ENCODE data around the gene EPHB4.
"Not testable (repeated sequence)": the region's sequence is repeated elsewhere in the genome, so short reads cannot be mapped to it uniquely, and the experiment has no call there.

EPHB4 gene

DNA sequence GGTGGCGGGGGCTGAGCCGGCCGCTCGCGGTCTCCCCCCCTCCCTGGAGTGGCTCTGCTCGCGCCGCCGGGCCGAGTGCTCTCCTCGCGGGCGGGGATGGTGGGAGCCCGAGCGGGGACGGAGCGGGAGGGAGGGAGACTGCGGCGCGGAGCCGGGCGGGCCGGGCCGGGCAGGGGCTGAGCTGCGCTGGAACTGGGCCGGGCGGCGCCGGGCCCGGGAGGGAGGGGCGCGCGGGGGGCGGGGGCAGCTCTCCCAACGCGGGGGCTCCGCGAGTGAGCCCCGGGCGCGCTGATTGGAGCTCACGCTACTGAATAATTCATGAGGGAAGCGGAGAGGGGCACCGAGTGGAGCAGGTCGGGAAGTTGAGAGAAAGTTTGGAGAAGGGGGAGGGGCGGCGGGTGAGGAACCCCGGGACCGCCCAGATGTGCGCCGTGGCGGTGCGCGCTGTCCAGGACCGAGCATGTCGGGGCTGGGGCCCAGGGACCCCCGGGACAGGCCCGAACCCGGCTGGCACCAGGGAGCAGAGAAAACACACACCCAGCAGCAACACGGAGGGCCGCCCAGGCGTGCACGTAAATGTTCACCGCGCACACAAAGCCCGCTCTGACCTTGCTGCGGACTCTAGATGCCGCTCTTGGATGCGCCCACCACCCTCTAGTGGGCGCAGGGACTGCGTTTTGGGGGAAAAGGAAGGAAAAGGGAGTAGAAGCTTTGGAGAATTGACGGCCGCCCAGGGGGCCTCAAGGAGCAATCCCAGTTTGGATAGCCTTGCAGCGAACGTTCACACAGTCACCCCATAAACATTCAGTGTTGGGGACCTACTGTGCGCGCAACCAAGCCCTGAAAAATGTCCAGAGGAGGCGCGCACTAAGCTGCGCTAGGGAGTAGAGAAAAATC lies at the start of gene EPHB4:
TSS of gene EPHB4 (minus strand) at position 194 of the 897 bp plus-strand sequence. CDS start 493 bp downstream, outside the sequence.
- DNase-seq (ENCODE audit: low read depth, low spot score) = no peak

DNA sequence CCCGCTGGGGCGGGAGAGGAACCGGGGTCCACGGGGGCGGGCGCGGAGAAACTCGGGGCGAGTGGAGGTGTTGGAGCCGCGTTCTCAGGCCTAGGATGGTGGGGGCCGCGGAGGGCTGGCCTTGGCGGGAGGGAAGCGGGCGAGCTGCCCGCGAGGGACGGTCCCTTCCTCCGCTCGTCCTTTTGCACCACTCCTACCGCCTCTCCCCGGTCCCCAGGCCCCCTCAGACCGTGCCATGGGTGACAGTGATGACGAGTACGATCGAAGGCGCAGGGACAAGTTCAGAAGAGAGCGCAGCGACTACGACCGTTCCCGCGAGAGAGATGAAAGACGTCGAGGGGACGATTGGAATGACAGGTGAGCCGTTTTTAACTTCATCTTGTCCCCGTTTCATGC lies 48.0 kb upstream of the EPHB4 start:
- DNase-seq (ENCODE audit: low read depth, low spot score) = no peak

DNA sequence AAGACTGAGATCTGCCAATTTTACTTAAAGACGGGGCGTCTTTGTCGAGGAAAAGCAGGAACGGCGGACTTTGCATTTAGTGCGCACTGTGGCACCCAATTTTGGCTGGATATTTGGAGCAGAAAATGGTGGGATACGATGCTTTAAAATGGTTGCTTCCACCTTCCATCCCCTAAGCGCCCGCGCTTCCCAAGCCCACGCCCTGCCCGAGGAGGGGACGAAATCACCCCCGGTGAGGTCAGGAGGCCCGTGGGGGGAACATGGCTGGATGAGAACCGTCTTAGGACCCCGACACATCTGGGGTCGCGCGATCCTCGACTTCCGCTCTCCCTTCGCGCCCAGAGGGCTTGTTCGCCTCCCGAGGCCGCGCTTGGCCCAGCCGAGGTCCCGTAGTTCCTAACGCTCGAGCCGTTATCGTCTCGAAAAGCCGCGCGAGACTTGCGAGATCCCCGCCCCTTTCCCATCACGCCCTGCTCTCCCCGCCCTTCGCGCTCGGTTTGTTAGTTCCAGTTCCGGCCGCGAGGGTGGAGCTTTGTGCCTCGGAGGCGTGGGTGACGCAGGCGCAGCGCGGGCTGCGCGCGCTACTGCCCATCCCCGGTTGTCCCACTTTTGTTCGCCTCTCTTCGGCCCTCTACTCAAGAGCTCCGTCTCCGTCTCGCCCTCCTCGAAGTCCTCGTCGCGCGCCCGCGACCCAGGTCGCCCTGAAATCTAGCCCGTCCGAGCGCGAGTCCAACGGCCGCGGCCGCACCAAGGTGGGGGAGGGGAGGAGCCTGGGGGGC lies 47.4 kb upstream of the EPHB4 start, which contains the start of gene SRRT:
TSS of gene SRRT (plus strand) at position 527 of the 779 bp plus-strand sequence. CDS start 488 bp downstream, outside the sequence.
- DNase-seq (ENCODE audit: low read depth, low spot score) = peak; percentile 98

DNA sequence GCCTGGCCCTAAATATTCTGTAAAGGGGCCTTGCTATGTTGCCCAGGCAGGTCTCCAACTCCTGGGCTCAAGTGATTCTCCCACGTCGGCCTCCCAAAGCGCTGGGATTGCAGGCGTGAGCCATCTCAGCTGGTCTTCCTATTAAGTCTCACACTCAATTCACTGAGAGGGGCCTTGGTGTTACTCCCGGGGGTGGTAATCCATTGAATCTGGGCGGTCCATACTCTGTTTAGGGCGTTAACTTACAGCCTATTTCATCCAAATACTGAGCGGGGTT lies 46.9 kb upstream of the EPHB4 start:
- no peak for DNase-seq (ENCODE audit: low read depth, low spot score)

DNA sequence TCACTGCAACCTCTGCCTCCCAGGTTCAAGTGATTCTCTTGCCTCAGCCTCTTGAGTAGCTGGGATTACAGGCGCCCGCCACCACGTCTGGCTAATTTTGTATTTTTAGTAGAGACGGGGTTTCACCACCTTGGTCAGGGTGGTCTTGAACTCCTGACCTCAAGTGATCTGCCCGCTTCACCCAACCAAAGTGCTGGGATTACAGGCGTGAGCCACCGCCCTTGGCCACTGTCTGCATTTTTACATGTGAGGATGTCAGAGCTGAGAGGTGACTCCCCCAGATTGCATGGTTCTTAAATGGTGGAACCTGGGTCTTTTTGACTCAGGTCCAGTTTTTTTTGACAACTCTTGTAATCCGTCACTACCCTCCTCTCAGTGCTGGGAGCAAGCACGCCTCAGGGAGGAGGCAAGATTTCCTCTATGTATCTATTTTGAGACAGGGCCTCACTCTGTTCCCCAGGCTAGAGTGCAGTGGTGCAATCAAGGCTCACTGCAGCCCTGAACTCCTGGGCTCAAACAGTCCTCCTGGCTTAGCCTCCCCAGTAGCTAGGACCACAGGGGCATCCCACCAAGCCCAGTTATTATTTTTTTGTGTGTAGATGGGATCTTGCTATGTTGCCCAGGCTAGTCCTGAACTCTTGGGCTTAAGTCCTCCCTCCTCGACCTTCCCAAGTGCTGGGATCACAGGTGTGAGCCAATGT lies 46.4 kb upstream of the EPHB4 start:
- DNase-seq (ENCODE audit: low read depth, low spot score) = no peak

DNA sequence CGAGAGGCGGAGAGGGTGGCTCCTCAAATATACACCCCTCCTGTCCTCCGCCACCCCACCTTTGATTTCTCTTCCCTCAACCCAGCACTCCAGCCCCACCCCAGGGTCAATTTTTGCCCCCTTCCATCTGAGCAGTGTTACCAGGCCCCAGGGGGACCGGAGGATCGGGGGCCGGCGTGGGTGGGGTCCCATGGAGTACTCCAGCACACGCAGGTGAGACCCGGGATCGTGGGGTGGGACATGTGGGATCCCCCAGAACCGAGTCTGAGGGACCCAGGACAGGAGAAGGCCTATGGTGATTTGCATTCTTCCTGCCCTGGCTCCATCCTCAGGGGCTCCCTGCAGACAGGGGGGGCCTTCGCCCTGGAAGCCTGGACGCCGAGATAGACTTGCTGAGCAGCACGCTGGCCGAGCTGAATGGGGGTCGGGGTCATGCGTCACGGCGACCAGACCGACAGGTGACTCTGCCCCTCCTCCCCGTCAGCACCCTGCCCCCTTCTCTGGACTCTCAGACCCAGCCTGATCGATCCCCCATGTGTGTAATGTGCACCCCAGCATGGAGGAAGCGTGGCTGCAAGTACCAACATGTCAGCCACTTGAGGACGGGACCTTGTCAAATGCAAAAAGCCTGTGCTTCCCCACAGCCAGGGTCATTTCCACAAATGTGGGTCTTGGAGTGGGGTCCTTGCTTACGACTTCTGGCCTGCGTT lies 40.6 kb upstream of the EPHB4 start:
- DNase-seq (ENCODE audit: low read depth, low spot score) = no peak

DNA sequence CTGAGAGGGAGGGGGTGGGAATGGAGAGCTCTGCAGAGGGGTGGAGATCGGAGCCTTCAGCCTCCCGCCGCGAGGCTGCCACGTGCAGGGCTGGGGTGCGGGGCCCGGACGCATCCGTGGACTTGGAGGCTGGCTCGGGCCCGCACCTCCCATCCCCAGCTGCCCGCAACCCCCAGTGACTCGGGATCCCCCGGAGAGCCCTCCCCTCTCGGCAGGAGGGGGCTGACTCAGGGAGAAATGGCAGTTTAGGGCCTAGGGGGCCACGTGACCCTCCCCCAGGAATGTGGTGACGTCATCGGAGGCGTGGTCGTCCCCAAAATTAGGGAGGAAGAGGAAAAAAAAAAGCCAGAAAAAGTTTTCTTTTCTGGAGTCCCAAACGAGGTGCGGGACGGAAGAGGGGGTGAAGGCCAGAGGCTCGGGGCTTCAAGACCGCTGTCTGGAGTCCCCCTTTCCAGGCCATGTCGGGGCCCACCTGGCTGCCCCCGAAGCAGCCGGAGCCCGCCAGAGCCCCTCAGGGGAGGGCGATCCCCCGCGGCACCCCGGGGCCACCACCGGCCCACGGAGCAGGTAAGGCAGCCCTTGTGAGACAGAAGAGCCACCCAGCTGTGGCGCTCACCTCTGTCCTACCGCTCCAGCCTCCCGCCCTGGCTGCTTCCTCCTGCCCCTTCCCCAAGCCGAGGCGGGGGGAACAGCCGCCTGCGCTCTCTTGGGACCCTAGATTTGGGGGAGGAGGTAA lies 39.9 kb upstream of the EPHB4 start, which contains the start of gene TRIP6:
TSS of gene TRIP6 (plus strand) at position 348 of the 736 bp plus-strand sequence. CDS start at position 459, 111 bp downstream.
- DNase-seq (ENCODE audit: low read depth, low spot score) = no peak

DNA sequence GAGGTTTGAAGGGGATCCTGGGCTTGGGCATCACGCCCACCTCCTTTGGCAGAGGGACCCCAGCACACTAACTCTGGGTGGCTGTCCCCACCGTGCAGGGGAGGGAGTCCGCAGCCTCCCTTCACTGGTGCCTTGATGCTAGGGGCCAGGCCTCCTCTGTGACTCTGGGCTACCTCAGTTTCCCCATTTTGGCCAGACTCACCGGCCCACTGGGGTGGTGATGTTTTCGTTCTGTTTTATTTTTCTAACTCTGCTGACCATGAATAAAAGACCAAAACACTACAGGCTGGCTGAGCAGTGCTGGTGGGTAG lies 39.4 kb upstream of the EPHB4 start:
- DNase-seq (ENCODE audit: low read depth, low spot score) = no peak

DNA sequence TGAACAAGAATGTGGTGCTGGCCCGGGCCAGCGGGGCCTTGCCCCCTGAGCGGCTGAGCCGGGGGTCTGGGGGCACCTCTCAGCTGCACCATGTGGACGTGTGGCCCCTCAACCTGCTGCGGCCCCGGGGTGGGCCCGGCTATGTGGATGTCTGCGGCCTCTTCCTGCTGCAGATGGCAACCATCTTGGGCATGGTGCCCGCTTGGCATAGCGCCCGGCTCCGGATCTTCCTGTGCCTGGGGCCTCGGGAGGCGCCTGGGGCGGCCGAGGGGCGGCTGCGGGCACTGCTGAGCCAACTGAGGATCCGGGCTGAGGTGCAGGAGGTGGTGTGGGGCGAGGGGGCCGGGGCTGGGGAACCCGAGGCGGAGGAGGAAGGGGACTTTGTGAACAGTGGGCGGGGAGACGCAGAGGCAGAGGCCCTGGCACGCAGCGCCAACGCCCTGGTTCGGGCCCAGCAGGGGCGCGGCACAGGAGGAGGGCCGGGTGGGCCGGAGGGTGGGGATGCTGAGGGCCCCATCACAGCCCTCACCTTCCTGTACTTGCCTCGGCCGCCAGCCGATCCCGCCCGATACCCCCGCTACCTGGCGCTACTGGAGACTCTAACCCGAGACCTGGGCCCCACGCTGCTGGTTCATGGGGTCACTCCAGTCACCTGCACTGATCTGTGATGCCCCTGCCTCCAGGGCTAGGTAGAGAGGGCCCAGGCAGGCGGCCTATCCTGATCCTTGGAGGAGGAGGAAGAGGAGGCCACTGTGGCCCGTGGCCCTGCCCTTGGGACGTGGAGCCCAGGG lies 38.8 kb upstream of the EPHB4 start:
- no peak for DNase-seq (ENCODE audit: low read depth, low spot score)

DNA sequence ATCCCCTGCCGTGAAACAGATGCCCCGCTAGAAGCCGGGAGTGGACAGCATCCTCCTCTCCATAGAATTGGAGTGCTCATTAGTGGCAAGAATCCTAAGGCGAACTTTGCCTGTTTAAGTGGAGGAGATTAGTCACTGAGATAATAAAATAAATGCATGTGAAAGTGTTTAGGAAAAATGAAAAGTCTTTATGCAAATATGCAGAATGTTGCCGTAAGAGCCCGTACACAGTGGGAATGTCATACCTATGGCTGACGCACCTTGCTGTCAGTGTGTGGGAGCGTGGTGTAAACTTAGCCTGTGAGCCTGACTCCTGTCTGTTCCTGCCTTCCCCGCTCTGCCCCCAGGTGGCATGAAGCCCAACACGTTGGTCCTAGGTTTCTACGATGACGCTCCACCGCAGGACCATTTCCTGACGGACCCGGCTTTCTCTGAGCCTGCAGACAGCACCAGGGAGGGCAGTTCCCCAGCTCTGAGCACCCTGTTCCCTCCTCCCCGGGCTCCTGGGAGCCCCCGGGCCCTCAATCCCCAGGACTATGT lies 38.1 kb upstream of the EPHB4 start:
- no peak for DNase-seq (ENCODE audit: low read depth, low spot score)

DNA sequence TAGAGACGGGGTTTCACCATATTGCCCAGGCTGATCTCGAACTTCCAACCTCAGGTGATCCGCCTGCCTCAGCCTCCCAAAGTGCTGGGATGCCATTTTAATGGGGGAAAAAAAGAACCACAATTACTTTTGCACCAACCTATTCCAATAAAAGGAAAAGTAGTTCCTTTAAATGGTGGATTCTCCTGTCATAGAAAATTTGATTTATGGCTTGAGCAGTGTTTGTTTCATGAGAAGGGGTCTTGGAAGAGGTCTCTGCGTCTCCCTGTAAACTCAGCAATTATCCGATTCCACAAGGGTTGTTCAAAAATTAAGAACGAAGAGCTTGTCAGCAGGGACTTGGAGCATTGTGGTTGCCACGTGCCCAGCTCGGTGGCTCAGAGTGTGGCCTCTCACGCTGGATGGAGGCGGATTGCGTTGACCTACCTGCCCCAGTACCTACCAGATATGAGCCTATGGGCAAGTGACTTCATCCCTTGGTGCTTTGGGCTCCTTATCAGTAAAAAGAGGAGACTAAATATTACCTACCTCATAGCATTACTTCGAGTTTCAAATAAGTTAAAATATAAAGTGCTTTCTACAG lies 37.0 kb upstream of the EPHB4 start:
- no peak for DNase-seq (ENCODE audit: low read depth, low spot score)

DNA sequence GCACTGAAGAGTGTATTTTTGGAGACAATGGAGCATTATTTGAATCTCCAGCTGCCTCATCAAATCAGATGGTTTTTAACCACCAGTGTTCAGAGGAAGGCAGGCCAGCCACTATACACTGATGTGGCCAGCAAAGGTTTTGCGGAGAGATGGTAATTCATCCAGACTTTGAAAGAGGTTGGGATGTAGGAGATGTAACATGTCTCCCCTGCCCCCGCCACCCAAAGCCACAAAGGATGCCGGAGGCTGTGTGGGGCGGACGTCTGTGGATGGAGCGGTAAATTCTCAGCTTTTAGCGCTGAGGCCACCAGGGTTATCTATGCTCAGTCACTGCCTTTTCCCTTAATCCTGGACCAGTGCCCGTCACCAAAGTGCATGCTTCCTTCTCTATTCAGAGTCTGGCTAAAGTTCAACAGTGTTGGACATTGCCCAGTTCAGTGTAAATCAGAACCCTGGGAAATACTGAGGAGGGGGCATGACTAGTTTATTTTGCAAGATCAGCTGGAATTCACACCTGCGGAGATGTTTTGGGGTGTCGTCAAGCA lies 36.2 kb upstream of the EPHB4 start:
- no peak for DNase-seq (ENCODE audit: low read depth, low spot score)

DNA sequence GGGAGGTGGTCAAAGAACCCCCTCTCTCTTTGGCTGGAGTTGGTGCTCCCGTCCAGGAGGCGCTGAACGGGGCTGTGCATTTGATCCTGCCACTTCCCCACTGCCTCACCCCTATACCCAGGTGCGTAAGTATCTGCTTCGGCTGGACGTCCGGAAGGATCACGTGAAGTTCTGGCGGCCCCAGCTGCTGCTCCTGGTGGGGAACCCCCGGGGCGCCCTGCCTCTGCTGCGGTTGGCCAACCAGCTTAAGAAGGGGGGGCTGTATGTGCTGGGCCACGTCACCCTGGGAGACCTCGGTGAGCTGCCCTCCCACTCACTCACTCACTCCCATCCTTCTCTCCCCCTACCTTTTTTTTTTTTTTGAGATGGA lies 34.3 kb upstream of the EPHB4 start:
- DNase-seq (ENCODE audit: low read depth, low spot score) = no peak

DNA sequence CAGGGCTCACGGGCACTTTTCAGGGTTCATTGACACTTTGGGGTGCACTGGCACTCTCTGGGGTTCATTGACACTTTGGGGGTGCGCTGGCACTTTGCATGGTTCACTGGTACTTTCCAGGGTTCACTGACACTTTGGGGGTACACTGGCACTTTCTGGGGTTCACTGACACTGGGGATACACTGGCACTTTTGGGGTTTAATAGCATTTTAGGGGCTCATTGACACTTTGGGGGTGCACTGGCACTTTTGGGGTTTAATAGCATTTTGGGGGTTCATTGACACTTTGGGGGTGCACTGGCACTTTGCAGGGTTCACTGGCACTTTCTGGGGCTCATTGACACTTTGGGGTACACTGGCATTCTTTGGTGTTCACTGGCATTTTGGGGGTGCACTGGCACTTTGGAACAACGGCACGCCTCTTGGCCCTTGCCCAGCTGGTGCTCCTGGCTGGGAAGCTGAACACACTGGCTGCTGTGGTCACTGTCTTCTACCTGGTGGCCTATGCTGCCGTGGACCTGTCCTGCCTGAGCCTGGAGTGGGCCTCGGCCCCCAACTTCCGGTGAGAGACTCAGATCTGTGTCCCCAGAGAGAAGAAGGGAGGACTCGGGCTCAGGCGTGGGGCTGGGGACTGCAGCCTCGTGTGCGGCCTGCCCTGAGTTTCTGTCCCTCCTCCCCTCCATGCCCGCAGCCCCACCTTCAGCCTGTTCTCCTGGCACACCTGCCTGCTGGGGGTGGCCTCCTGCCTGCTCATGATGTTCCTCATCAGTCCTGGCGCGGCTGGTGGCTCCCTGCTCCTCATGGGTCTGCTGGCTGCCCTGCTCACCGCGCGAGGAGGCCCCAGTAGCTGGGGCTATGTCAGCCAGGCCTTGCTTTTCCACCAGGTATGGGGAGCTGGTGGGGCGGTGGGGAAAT lies 33.6 kb upstream of the EPHB4 start:
- DNase-seq (ENCODE audit: low read depth, low spot score) = no peak

DNA sequence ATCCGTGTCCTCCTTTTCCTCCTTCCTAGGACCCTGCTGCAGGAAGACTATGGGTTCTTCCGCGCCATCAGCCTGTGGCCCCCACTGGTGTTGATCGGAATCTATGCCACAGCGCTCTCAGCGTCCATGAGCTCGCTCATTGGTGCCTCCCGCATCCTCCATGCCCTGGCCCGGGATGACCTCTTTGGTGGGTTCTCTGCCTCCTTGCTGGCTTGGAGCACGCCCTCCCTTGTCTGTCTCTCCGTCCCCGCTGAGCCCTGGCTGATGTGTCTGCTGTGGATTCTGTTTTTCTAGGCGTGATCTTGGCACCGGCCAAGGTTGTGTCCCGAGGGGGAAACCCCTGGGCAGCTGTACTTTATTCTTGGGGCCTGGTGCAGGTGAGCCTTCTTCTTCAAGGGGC lies 32.5 kb upstream of the EPHB4 start:
- DNase-seq (ENCODE audit: low read depth, low spot score) = no peak

DNA sequence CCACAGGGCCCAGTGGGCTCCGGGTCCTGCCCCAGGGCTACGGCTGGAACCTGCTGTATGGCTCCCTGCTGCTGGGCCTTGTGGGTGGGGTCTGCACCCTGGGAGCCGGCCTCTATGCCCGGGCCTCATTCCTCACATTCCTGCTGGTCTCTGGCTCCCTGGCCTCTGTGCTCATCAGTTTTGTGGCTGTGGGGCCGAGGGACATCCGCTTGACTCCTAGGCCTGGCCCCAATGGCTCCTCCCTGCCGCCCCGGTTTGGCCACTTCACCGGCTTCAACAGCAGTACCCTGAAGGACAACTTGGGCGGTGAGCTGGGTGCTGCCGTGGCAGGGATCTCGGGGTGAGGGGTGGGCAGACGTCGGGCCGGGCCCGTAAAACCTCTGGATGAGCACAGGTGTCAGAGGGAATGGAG lies 29.6 kb upstream of the EPHB4 start:
- no peak for DNase-seq (ENCODE audit: low read depth, low spot score)

DNA sequence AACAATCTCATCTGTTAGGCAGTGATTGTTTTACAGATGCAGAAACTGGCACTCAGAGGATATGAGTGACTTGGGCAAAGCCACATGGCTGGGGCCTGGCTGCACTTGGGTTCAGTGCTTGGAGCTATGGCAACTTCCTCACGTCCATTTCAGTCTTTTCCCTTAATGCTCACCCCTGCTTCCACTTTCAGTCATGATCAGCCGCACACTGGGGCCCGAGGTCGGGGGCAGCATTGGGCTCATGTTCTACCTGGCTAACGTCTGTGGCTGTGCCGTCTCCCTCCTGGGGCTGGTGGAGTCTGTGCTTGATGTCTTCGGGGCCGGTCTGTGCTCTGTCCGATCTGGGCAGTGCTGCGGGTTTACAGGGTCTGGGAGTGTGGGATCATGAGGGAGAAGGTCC lies 28.2 kb upstream of the EPHB4 start:
- no peak for DNase-seq (ENCODE audit: low read depth, low spot score)

DNA sequence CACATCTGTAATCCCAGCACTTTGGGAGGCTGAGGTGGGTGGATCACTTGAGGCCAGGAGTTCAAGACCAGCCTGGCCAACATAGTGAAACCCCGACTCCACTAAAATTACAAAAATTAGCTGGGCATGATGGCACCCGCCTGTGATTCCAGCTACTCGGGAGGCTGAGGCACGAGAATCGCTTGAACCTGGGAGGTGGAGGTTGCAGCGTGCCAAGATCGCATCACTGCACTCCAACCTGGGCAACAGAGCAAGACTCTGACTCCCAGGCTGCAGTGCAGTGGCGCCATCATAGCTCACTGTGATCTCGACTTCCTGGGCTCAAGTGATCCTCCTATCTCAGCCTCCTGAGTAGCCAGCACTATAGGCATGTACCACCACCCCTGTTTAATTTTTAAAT lies 27.6 kb upstream of the EPHB4 start:
- not testable (repeated sequence) for DNase-seq (ENCODE audit: low read depth, low spot score)
